Measurements from ENCODE around the gene SOSTDC1.

Gene SOSTDC1

GRCh38 chr7:16430133-16430532 is 35.4 kb downstream of the SOSTDC1 start:
- DNase-seq (ENCODE audit: insufficient read length) (no peak), FAIRE-seq (no peak)
- no peak for TF ChIP-seq POLR2AphosphoS5 (IDR thresholded peaks at IDR 0.05; ENCODE audit: low read depth, low read length)
- no peak for TF ChIP-seq TAF1 (IDR thresholded peaks at IDR 0.05; ENCODE audit: borderline replicate concordance, low read depth, low read length)
- TF ChIP-seq POLR2A (IDR thresholded peaks at IDR 0.05; ENCODE audit: low read depth, low read length) = no peak

DNA sequence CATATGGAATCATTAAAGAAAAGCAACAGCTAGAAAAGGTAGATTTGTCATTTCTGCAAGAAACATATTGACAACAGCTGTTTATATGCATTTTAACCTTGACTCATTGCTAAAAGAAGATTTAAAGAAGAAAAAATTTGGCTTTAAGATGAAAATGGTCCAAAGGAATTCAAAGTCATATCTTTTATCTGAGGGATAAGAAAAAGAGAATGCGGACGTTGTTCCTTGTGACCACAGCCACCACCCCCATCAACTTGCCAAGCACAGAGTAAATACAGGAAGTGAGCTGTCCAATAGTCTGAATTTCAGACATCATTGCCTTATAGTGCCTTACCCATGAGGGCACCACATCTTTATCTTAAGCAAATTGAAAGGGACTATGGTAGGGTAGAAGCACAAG is 36.9 kb downstream of the SOSTDC1 start:
- no peak for TF ChIP-seq POLR2AphosphoS5 (IDR thresholded peaks at IDR 0.05; ENCODE audit: low read depth, low read length)
- no peak for TF ChIP-seq POLR2A (IDR thresholded peaks at IDR 0.05; ENCODE audit: low read depth, low read length)
- TF ChIP-seq TAF1 (IDR thresholded peaks at IDR 0.05; ENCODE audit: borderline replicate concordance, low read depth, low read length) = no peak
- no peak for DNase-seq (ENCODE audit: insufficient read length)
- FAIRE-seq = no peak

GRCh38 chr7:16428182-16428581 is 37.4 kb downstream of the SOSTDC1 start:
- DNase-seq (ENCODE audit: insufficient read length) (no peak), FAIRE-seq (no peak)
- TF ChIP-seq POLR2AphosphoS5 (IDR thresholded peaks at IDR 0.05; ENCODE audit: low read depth, low read length) (no peak), POLR2A (IDR thresholded peaks at IDR 0.05; ENCODE audit: low read depth, low read length) (no peak), TAF1 (IDR thresholded peaks at IDR 0.05; ENCODE audit: borderline replicate concordance, low read depth, low read length) (no peak)

DNA sequence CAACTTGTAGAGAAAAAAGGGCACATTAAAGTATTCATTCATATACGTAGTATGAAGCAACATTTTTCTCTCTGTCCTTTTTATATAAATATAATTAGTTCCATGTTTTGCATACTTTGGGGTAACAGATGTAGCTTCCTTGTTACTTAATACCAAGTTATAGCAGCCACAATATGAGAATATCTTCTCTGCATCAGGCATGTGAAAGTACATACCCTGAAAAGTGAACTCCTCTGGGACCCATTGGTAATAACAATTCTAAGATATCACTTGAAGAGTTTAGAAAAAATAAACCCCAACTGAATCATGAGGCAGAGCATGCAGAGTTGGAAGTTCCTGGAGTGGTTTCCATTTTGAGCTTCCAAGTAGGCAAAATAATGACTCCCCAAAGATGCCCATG is 41.8 kb downstream of the SOSTDC1 start:
- TF ChIP-seq POLR2A (IDR thresholded peaks at IDR 0.05; ENCODE audit: low read depth, low read length) = no peak
- no peak for TF ChIP-seq POLR2AphosphoS5 (IDR thresholded peaks at IDR 0.05; ENCODE audit: low read depth, low read length)
- no peak for TF ChIP-seq TAF1 (IDR thresholded peaks at IDR 0.05; ENCODE audit: borderline replicate concordance, low read depth, low read length)
- DNase-seq (ENCODE audit: insufficient read length) (no peak), FAIRE-seq (no peak)

DNA sequence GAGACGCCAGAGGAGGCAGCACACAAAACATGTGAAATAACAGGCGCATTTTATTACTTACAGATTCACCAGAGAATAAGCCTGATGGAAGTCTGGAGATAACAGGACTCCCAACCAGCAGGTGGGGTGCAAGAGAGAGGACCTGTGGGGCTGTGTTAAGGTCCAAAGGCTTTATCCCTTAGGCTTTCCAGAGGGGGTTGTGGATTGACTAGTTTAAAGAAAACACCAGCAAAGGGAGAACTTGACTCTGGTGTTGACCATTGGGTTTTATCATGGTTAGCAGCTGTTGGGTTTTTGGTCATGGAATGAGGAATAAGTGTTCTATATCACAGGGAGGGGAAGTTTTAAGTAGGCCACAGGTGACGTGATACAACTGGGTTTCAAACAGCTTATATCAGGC is 42.6 kb downstream of the SOSTDC1 start:
- TF ChIP-seq TAF1 (IDR thresholded peaks at IDR 0.05; ENCODE audit: borderline replicate concordance, low read depth, low read length) (no peak), POLR2AphosphoS5 (IDR thresholded peaks at IDR 0.05; ENCODE audit: low read depth, low read length) (no peak), POLR2A (IDR thresholded peaks at IDR 0.05; ENCODE audit: low read depth, low read length) (no peak)
- DNase-seq (ENCODE audit: insufficient read length) = no peak
- FAIRE-seq = no peak

- TF ChIP-seq TAF1 (IDR thresholded peaks at IDR 0.05; ENCODE audit: borderline replicate concordance, low read depth, low read length) (no peak), POLR2AphosphoS5 (IDR thresholded peaks at IDR 0.05; ENCODE audit: low read depth, low read length) (no peak), POLR2A (IDR thresholded peaks at IDR 0.05; ENCODE audit: low read depth, low read length) (no peak)
- DNase-seq (ENCODE audit: insufficient read length) = no peak
- FAIRE-seq = no peak
Measured at GRCh38 chr7:16422103-16422435, 43.5 kb downstream of the SOSTDC1 start.

DNA sequence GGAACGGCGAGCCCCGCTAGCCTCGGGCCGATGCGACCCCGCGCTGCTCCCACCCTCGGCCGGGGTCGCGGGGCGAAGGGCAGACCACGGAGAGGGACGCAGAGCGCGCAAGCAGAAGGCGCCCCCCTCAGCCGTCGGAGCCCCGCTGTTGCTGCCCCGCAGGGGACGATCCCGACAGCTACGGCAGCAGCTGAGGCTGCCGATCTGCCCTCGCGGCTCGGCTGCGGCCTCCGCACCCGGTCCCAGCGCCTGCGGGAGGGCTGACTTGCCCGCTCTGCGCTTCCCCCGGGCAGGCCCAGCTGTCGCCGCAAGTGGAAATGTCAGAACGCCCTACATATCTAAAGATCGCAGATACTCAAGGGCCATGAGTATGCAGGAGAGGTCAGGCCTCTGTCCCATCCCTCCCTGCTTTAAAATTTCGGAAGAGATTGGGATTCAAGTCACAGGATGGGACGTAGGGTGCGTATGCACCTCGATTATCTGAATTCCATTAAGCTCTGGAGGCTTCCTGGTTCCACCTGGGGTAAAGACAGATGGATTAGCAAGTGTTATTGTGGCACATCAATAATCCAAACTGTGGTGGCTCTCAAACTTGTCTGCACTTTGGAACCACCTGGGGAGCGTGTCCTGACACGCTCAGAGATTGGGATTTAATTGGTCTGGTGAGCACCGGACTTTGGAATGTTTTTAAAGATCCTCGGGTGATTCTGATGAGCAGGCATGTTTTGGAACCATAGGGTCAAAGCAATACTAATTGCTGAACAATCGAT is 44.0 kb downstream of the SOSTDC1 start, which contains the start of gene CRPPA:
CRPPA (minus strand) TSS at position 206 of the 770 bp plus-strand sequence. CDS start 216 bp downstream, outside the sequence.
- TF ChIP-seq TAF1 (IDR thresholded peaks at IDR 0.05; ENCODE audit: borderline replicate concordance, low read depth, low read length) = no peak
- TF ChIP-seq POLR2A (IDR thresholded peaks at IDR 0.05; ENCODE audit: low read depth, low read length) = no peak
- TF ChIP-seq POLR2AphosphoS5 (IDR thresholded peaks at IDR 0.05; ENCODE audit: low read depth, low read length) = no peak
- DNase-seq (ENCODE audit: insufficient read length) (no peak), FAIRE-seq (no peak)

DNA sequence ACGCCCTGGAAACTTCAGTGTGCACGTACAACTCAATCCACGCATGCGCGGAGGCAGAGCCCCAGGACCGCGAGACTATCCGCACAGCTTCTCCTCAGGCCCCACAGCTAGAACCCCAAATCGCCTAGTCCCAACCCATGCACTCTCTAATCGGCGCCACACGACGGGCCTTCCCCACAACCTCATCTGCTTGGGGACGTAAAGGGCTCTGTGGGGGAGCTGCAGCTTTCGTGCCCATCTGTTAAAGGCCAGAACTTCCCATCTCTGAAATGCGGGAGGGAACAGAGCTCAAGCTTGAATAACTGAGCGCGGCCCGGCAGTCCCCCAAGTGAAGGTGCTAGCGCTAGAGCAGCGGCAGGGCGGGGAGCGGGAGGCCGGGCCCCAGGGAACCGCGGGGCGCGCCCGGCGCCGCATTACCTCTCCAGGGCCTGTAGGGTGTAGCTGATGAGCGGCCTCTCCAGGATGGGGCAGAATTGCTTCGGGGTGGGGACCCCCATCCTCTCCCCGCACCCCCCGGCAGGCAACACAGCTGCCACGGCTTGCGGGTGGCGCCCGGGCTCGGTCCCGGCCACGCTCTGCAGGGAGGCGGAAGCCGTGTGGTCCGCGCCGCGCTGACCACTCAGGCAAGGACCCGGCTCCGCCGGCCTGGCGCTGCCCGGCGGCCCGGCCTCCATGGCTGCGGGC is 44.7 kb downstream of the SOSTDC1 start:
- no peak for FAIRE-seq
- no peak for TF ChIP-seq POLR2A (IDR thresholded peaks at IDR 0.05; ENCODE audit: low read depth, low read length)
- peak; percentile 3 for DNase-seq (ENCODE audit: insufficient read length)

GRCh38 chr7:16420329-16420648 is 45.2 kb downstream of the SOSTDC1 start:
- DNase-seq (ENCODE audit: insufficient read length) = no peak
- FAIRE-seq = no peak
- TF ChIP-seq POLR2AphosphoS5 (IDR thresholded peaks at IDR 0.05; ENCODE audit: low read depth, low read length) = no peak
- TF ChIP-seq POLR2A (IDR thresholded peaks at IDR 0.05; ENCODE audit: low read depth, low read length) = no peak
- no peak for TF ChIP-seq TAF1 (IDR thresholded peaks at IDR 0.05; ENCODE audit: borderline replicate concordance, low read depth, low read length)

DNA sequence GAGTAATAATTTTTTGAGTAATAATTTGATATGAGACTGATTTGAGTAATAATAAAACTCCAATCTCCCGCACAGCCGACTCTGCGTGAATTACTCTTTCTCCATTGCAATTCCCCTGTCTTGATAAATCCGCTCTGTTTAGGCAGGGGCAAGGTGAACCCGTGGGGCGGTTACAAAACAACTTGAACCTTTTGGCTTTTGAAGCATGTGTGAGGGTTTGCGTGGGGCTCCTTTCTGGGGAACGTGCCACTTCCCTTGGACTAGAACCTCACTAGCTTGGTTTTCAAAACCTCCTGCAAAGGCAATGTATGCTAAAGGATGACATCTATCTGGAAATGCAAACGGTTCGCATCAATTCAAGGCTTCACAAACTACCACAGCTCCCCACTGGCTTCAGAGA is 45.7 kb downstream of the SOSTDC1 start:
- TF ChIP-seq TAF1 (IDR thresholded peaks at IDR 0.05; ENCODE audit: borderline replicate concordance, low read depth, low read length) (no peak), POLR2A (IDR thresholded peaks at IDR 0.05; ENCODE audit: low read depth, low read length) (no peak), POLR2AphosphoS5 (IDR thresholded peaks at IDR 0.05; ENCODE audit: low read depth, low read length) (no peak)
- FAIRE-seq = no peak

DNA sequence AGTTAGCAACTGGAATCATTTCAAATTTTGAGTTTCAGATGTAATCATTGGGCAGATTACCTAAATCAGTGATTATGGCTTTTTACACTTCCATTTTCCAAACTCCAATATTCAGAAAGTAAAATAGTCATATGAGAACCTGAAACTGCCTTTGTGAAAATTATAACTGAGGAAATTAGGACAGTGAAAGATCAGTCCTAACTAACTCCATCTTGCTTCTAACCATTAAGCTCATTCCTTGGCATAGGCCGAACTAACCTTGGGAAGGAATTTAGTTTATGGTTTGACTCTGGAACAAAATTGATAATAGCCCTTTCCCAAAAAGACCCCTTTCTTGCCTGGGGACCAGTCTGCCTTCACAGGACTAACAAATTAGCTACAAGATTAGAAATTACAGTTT is 46.4 kb downstream of the SOSTDC1 start:
- no peak for FAIRE-seq
- TF ChIP-seq POLR2A (IDR thresholded peaks at IDR 0.05; ENCODE audit: low read depth, low read length) (no peak), POLR2AphosphoS5 (IDR thresholded peaks at IDR 0.05; ENCODE audit: low read depth, low read length) (no peak), TAF1 (IDR thresholded peaks at IDR 0.05; ENCODE audit: borderline replicate concordance, low read depth, low read length) (no peak)
- DNase-seq (ENCODE audit: insufficient read length) = no peak

More for the DNA sequence above, 45.7 kb downstream of the SOSTDC1 start:
- DNase-seq (ENCODE audit: insufficient read length) = no peak

GRCh38 chr7:16417906-16418305 is 47.6 kb downstream of the SOSTDC1 start:
- DNase-seq (ENCODE audit: insufficient read length) (no peak), FAIRE-seq (no peak)
- TF ChIP-seq TAF1 (IDR thresholded peaks at IDR 0.05; ENCODE audit: borderline replicate concordance, low read depth, low read length) (no peak), POLR2AphosphoS5 (IDR thresholded peaks at IDR 0.05; ENCODE audit: low read depth, low read length) (no peak), POLR2A (IDR thresholded peaks at IDR 0.05; ENCODE audit: low read depth, low read length) (no peak)

All from GM12892 (cell line).